Measurements from ENCODE around the gene M1AP.

Gene M1AP

DNA sequence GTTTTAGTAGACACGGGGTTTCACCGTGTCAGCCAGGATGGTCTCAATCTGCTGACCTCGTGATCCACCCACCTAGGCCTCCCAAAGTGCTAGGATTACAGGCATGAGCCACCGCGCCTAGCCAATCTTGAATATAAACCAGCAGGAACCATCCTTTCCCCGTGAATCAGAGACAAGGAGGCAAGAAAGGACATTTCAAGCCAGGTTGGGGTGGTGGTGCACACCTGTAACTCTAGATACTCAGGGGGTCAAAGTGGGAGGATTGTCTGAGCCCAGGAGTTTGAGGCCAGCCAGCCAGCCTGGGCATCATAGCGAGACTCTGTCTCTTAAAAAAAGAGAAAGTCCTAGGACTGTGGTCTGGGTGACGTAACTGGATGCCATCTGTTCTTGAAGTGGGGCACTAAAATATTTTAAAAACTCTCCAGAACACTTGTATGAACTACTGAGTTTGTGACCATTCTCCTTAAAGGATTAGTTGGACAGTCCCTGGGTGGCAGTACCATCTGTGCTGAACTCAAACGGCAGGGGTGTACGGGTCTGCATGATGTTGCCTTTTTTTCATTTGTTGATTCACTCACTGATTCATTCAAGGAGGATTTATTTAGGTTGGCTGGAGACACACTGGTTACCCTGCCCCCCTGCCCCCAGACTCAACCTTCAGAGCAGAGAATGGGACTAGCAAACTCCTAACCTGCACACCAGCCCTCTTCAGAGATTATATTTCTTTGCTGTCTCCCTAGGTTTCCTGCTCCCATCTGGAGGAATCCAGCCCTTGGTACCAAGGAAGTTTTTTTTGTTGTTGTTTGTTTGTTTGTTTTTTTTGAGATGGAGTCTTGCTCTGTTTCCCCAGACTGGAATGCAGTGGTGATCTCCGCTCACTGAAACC lies 136.8 kb downstream of the M1AP start:
- no peak overlapping the region for H3K4me3 ChIP-seq (ENCODE audit: low read length)
- no peak for DNase-seq (ENCODE audit: low read depth)
- TF ChIP-seq, protein P1, sequence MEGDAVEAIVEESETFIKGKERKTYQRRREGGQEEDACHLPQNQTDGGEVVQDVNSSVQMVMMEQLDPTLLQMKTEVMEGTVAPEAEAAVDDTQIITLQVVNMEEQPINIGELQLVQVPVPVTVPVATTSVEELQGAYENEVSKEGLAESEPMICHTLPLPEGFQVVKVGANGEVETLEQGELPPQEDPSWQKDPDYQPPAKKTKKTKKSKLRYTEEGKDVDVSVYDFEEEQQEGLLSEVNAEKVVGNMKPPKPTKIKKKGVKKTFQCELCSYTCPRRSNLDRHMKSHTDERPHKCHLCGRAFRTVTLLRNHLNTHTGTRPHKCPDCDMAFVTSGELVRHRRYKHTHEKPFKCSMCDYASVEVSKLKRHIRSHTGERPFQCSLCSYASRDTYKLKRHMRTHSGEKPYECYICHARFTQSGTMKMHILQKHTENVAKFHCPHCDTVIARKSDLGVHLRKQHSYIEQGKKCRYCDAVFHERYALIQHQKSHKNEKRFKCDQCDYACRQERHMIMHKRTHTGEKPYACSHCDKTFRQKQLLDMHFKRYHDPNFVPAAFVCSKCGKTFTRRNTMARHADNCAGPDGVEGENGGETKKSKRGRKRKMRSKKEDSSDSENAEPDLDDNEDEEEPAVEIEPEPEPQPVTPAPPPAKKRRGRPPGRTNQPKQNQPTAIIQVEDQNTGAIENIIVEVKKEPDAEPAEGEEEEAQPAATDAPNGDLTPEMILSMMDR (IDR thresholded peaks at IDR 0.05; ENCODE audit: insufficient read depth, low read depth, low read length, missing control alignments), result no peak

DNA sequence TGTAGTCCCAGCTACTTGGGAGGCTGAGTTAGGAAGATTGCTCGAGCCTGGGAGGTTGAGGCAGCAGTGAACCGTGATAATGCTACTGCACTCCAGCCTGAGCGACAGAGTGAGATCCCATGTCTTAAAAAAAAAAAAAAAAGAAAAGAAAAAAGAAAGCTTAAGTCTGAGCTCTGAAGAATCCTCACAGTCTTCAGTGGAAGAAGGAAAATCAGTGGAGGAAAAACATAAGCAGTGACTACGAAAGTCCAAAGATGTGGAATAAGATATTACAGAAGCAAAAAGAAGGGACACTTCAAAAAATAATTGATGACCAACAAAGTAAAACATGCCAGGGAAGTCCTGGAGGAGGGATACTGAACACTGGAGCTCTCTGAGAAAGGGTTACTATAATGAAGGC lies 137.9 kb downstream of the M1AP start:
- TF ChIP-seq, protein P1 (IDR thresholded peaks at IDR 0.05; ENCODE audit: insufficient read depth, low read depth, low read length, missing control alignments), result no peak
- DNase-seq (ENCODE audit: low read depth), result no peak
- H3K4me3 ChIP-seq (ENCODE audit: low read length), result no peak overlapping the region

DNA sequence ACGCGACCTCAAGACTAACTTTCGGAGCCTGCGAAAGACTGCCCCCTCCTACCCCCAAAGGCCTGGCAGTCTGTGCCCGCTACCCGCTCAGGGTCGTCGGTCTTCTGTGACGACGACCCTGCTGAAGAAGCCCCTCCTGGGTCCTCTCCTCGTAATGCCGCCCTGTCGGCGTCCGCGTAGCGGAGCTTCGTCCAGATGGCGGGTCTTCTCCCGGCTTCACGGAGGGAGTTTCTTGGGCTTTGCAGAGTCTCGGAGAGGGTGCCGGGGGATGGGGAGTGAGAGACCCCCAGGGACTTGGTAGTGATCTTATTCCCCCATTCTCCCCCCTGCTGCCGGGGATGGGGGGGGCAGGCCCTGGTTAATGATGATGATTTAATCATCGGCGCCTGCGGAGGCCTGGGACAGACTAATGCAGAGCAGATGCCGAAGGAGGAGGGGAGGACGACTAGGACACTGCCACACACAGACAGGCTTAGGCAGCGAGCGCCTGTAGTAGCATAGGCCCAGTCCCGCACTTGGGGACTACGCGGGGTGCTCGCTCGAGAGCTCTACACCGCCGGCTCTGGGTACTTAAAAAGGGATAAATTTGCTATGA lies 140.1 kb downstream of the M1AP start:
- DNase-seq (ENCODE audit: low read depth), result peak; percentile 45
- H3K4me3 ChIP-seq (ENCODE audit: low read length), result peak overlapping the region; percentile 97
- TF ChIP-seq, protein P1 (IDR thresholded peaks at IDR 0.05; ENCODE audit: insufficient read depth, low read depth, low read length, missing control alignments), result no peak

Measured in epithelial cell of esophagus (primary cell).